Measurements from ENCODE around the gene DLGAP1.

GRCh38 chr18:3485153-3486149, 969.7 kb downstream of the DLGAP1 start:
- TF ChIP-seq CTCF (IDR thresholded peaks at IDR 0.05; ENCODE audit: low read length) = no peak
- no peak for TF ChIP-seq EZH2 (IDR thresholded peaks at IDR 0.05; ENCODE audit: borderline replicate concordance, low read length)

Data from OCI-LY1 (cell line).